ENCODE results near the gene TGIF2.

Gene TGIF2

GRCh38 chr20:36573103-36573797 is at the start of gene TGIF2:
Gene TGIF2 (plus strand): TSS chr20:36573597. CDS start chr20:36578775, 5,178 bp downstream.
- peak; percentile 92 for DNase-seq

- no peak for DNase-seq
These were observed 47.6 kb upstream of the TGIF2 start for GRCh38 chr20:36525620-36526365.

- DNase-seq, result no peak
These were observed 46.8 kb upstream of the TGIF2 start for GRCh38 chr20:36526521-36527011.

- no peak for DNase-seq
These were observed 45.9 kb upstream of the TGIF2 start for GRCh38 chr20:36527331-36528125.

GRCh38 chr20:36528176-36528874 is 45.1 kb upstream of the TGIF2 start:
- no peak for DNase-seq

- no peak for DNase-seq
These were observed 44.5 kb upstream of the TGIF2 start for GRCh38 chr20:36528875-36529417.

GRCh38 chr20:36532388-36532787 is 41.0 kb upstream of the TGIF2 start:
- DNase-seq, result no peak

- no peak for DNase-seq
These were observed 40.6 kb upstream of the TGIF2 start for GRCh38 chr20:36532822-36533221.

GRCh38 chr20:36538026-36538722 is 35.2 kb upstream of the TGIF2 start:
- no peak for DNase-seq

- DNase-seq, result no peak
These were observed 32.7 kb upstream of the TGIF2 start for GRCh38 chr20:36540551-36541211.

- DNase-seq, result peak; percentile 39
These were observed 32.1 kb upstream of the TGIF2 start, which contains the start of gene MYL9 for GRCh38 chr20:36541227-36541767. Gene MYL9 (plus strand): TSS chr20:36541519. CDS start chr20:36544885, 3,366 bp downstream.

GRCh38 chr20:36541768-36542488 is 31.5 kb upstream of the TGIF2 start:
- DNase-seq, result no peak

- no peak for DNase-seq
These were observed 30.7 kb upstream of the TGIF2 start for GRCh38 chr20:36542516-36543183.

GRCh38 chr20:36543184-36544133 is 29.9 kb upstream of the TGIF2 start:
- DNase-seq, result no peak

GRCh38 chr20:36544134-36545018 is 29.0 kb upstream of the TGIF2 start:
- DNase-seq, result no peak

GRCh38 chr20:36546111-36546736 is 27.2 kb upstream of the TGIF2 start:
- DNase-seq, result no peak

Data from stimulated activated CD8-positive, alpha-beta memory T cell treated with anti-CD3 and anti-CD28 coated beads, Interleukin-4, amount 100 ng/mL, for 48 hours (primary cell).